Activated naive CD8-positive, alpha-beta T cell treated with anti-CD3 and anti-CD28 coated beads for 36 hours (primary cell): ENCODE results near the gene BBS2. TPM values are rescaled to one million over a fixed set of nuclear protein-coding genes. Genes with fewer than 3 reads are reported as not detected.
"Not testable (repeated sequence)": the region's sequence is repeated elsewhere in the genome, so short reads cannot be mapped to it uniquely, and the experiment has no call there.

Experiments used
- DNase-seq: peaks from one replicate; pipeline ENCODE4 v3.0.0; 2021
- H3K27ac Mint-ChIP-seq: one replicate; pipeline ENCODE4 v1.8.0; 2022; ENCODE audit warnings: mild to moderate bottlenecking, moderate library complexity, mixed read lengths
- H3K27me3 Mint-ChIP-seq: one replicate; pipeline ENCODE4 v1.8.0; 2022; ENCODE audit warnings: mild to moderate bottlenecking, mixed read lengths
- H3K36me3 Mint-ChIP-seq: one replicate; pipeline ENCODE4 v1.8.0; 2021; ENCODE audit warnings: mild to moderate bottlenecking, mixed read lengths
- H3K4me1 Mint-ChIP-seq: one replicate; pipeline ENCODE4 v1.8.0; 2021; ENCODE audit warnings: mixed read lengths
- H3K4me3 Mint-ChIP-seq: one replicate; pipeline ENCODE4 v1.8.0; 2022; ENCODE audit warnings: mild to moderate bottlenecking, moderate library complexity, mixed read lengths
- H3K9me3 Mint-ChIP-seq: one replicate; pipeline ENCODE4 v1.8.0; 2022; ENCODE audit warnings: mixed read lengths
- total RNA-seq, 2 experiments: library from RNA; stranded (reverse); gene quantifications; one replicate each; pipeline ENCODE4 v1.2.3, GENCODE V29; 2021

BBS2 gene
- total RNA-seq, 2 experiments from 2014 or later: 9.3 to 9.6 TPM

DNA sequence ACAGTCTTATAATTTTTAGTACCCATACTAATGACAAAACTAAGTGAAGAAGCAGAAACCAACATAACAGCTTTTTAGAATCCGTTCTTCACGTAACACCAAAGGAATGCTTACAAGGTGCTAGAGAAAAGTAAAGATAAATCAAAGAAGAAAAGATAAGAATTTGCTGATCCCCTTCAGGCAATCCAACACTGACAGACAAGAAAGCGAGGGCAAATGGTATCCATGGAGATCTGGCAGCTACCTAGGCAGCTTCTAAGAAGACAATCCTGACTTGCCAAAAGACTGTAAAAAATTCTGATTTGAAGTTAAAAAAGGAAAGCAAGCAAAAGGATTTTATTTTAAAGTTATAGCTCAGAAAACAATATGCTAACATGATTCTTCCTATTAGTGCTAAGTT, 14.6 kb downstream of the BBS2 start:
- Mint-ChIP-seq H3K9me3 (no peaks in the 10 kb centered on the region), H3K27ac (no peak overlapping the region), H3K36me3 (no peaks in the 10 kb centered on the region), H3K4me3 (no peak overlapping the region), H3K27me3 (no peaks in the 10 kb centered on the region), H3K4me1 (peaks cover 5% of the 10 kb centered on the region)
- DNase-seq: no peak

GRCh38 chr16:56493815-56494214, 26.0 kb downstream of the BBS2 start:
- Mint-ChIP-seq H3K4me1 (no peaks in the 10 kb centered on the region), H3K27ac (no peak overlapping the region), H3K36me3 (peaks cover 18% of the 10 kb centered on the region), H3K9me3 (no peaks in the 10 kb centered on the region), H3K4me3 (no peak overlapping the region), H3K27me3 (no peaks in the 10 kb centered on the region)
- DNase-seq: no peak

DNA sequence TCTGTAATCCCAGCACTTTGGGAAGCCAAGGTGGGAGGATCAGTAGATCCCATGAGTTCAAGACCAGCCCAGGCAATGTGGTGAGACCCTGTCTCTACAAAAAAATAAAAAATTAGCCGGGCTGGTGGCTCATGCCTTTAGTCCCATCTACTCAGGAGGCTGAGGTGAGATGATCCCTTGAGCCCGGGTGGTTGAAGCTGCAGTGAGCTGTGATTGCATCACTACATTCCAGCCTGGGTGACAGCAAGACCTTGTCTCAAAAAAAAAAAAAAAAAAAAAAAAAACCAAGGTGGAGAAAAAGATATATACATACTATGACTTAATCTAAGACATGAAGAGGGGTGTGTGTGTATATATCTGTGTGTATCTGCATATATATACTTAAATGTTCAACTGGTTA, 26.7 kb downstream of the BBS2 start:
- no peaks in the 10 kb centered on the region for H3K27me3 Mint-ChIP-seq
- no peak overlapping the region for H3K27ac Mint-ChIP-seq
- H3K4me1 Mint-ChIP-seq: no peaks in the 10 kb centered on the region
- no peak for DNase-seq
- H3K4me3 Mint-ChIP-seq: no peak overlapping the region
- H3K36me3 Mint-ChIP-seq: peaks cover 13% of the 10 kb centered on the region
- H3K9me3 Mint-ChIP-seq: no peaks in the 10 kb centered on the region

DNA sequence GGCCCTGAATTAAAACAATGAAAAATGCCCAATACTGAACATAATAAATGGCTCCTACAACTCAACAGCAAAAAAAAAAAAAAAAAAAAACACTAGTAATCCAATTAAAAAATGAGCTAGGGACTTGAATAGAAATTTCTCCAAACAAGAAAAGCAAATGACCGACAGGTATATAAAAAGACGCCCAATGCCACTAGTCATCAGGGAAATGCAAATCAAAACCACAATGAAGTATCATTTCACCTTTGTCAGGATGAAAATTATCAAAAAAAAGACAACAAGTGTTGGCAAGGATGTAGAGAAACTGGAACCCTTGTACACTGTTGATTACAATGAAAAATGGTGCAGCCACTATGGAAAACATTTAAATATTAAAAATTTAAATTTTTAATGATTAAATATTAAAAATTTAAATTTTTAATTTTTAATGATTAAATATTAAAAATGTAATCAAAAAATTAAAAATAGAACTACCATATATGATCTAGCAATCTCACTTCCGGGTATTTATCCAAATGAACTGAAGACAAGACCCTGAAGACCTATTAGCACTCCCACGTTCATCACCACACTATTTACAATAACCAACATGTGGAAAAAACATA, 28.1 kb downstream of the BBS2 start:
- Mint-ChIP-seq H3K4me3 (no peak overlapping the region), H3K27ac (no peak overlapping the region), H3K27me3 (no peaks in the 10 kb centered on the region), H3K4me1 (no peaks in the 10 kb centered on the region), H3K36me3 (peaks cover 9% of the 10 kb centered on the region), H3K9me3 (no peaks in the 10 kb centered on the region)
- no peak for DNase-seq

DNA sequence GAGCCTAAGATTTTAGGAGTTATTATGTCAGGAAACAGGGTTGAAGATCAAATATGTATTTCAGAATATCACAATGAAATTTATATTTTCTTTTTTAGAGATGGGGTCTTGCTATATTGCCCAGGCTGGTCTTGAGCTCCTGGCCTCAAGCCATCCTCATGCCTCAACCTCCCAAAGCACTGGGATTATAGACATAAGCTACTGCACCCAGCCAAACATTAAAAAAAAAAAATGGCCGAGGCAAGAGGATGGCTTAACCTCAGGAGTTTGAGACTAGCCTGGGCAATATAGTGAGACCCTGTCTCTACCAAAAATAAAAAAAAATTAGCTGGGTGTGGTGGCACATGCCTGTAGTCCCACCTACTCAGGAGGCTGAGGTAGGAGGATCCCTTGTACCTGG, 31.0 kb downstream of the BBS2 start:
- H3K36me3 Mint-ChIP-seq, H3K4me3 Mint-ChIP-seq, DNase-seq, H3K4me1 Mint-ChIP-seq, H3K27ac Mint-ChIP-seq, H3K27me3 Mint-ChIP-seq, H3K9me3 Mint-ChIP-seq: not testable (repeated sequence)

DNA sequence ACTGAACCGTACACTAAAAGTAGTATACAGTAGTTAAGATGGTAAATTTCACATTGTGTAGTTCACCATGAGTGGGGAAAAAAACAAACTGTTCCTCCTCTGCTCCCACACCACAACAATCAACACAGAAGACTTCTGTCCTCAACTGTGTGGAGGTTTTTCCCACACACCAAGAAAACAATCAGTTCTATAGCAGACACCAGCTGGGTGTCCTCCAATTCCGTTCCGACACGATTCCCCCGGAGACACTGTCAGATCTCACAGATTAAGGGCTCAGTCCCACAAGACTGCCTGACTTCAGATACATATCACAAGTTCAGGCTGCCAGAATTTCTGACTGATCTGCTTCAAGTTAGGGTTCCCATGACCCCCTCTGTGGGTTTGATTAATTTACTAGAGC, 31.8 kb downstream of the BBS2 start:
- Mint-ChIP-seq H3K4me3 (no peak overlapping the region), H3K27me3 (no peaks in the 10 kb centered on the region), H3K27ac (no peak overlapping the region), H3K36me3 (peaks cover 7% of the 10 kb centered on the region), H3K4me1 (no peaks in the 10 kb centered on the region), H3K9me3 (peaks cover 2% of the 10 kb centered on the region)
- no peak for DNase-seq

- no peak for DNase-seq
- H3K36me3 Mint-ChIP-seq: peaks cover 16% of the 10 kb centered on the region
- H3K4me3 Mint-ChIP-seq: no peak overlapping the region
- H3K27me3 Mint-ChIP-seq: no peaks in the 10 kb centered on the region
- H3K9me3 Mint-ChIP-seq: peaks cover 2% of the 10 kb centered on the region
- H3K4me1 Mint-ChIP-seq: peaks cover 23% of the 10 kb centered on the region
- no peak overlapping the region for H3K27ac Mint-ChIP-seq
Observed at GRCh38 chr16:56483394-56483793, 36.4 kb downstream of the BBS2 start.

- Mint-ChIP-seq H3K4me1 (peaks cover 26% of the 10 kb centered on the region), H3K9me3 (peaks cover 2% of the 10 kb centered on the region), H3K36me3 (peaks cover 19% of the 10 kb centered on the region), H3K27me3 (no peaks in the 10 kb centered on the region), H3K4me3 (no peak overlapping the region), H3K27ac (no peak overlapping the region)
- DNase-seq: no peak
Observed at GRCh38 chr16:56482683-56483236, 37.1 kb downstream of the BBS2 start.

GRCh38 chr16:56481468-56482122, 38.2 kb downstream of the BBS2 start:
- Mint-ChIP-seq H3K4me3 (no peak overlapping the region), H3K27me3 (no peaks in the 10 kb centered on the region), H3K9me3 (peaks cover 2% of the 10 kb centered on the region), H3K36me3 (peaks cover 30% of the 10 kb centered on the region), H3K27ac (no peak overlapping the region), H3K4me1 (peaks cover 38% of the 10 kb centered on the region)
- DNase-seq: no peak

DNA sequence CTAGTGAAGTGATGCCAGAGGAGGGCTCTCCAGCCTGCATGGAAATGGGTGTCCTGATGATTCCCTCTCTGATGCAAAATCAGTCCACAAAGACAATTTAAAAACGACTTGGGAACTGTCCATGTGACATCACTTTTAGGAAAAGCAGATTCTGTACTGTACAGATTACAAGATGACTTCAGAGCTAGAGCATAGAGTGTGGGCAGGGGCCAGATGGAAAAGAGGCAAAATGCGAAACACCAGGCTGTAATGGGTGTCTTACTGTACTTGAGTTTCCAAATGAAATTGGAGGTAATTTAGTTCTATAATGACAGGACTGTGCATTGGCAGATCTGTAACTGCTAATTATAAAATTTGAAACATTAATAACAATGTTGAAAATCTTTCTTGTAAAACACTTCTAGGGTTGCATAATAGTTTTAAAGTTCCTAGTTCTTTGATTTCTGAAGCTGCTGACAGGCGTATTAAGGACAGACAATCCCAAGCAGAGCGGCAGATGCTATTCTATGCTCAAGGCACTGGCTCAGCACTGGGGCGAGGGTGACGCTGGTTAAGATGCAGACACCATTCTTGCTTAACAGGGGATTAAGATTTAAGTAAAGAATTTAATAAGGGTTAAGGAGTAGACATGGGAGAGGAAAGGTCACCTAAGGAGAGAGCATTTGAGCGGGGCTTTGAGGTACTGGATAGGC, 38.9 kb downstream of the BBS2 start:
- Mint-ChIP-seq H3K27ac (peak overlapping the region; percentile 31), H3K36me3 (peaks cover 33% of the 10 kb centered on the region), H3K4me3 (no peak overlapping the region), H3K9me3 (no peaks in the 10 kb centered on the region), H3K4me1 (peaks cover 42% of the 10 kb centered on the region), H3K27me3 (no peaks in the 10 kb centered on the region)
- no peak for DNase-seq

- Mint-ChIP-seq H3K9me3 (no peaks in the 10 kb centered on the region), H3K4me3 (no peak overlapping the region), H3K4me1 (peaks cover 43% of the 10 kb centered on the region), H3K27ac (peak overlapping the region; percentile 84), H3K27me3 (no peaks in the 10 kb centered on the region), H3K36me3 (peaks cover 43% of the 10 kb centered on the region)
- DNase-seq: no peak
Observed at GRCh38 chr16:56479469-56479868, 40.4 kb downstream of the BBS2 start.

DNA sequence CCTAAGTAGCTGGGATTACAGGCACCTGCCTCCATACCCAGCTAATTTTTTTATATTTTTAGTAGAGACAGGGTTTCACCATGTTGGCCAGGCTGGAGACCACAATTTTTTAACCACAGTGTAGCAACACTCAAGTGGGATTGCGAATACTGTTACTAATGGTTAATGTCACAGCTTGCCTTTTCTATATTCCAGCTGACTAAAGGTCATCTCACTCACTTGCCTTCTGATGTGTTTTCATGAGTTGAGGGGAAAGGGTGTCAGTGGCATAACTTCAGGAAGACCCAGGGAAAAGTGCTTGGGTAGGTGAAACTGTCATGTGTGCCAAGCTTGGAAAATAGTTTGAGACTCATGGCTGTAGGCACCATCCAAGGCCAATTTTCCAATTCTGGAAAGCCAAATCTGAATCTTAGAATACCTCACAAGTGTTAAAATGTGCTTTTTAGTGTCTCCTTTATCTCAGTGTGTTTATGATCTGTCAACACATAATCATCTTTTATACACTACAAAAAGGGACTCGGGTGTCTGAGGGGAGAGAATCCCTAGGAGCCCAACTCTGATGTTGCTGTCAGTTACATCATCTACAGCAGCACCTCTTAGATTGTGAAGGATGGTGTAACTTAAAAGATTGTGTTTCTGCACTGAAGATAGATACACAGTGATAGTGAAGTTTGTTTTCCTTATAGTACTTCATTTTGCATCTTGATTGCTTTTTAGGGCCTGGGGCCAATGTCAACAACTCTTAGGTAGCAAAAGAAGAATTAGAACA, 41.4 kb downstream of the BBS2 start:
- H3K27ac Mint-ChIP-seq: peak overlapping the region; percentile 84
- DNase-seq: peak; percentile 13
- H3K36me3 Mint-ChIP-seq: peaks cover 42% of the 10 kb centered on the region
- H3K4me3 Mint-ChIP-seq: no peak overlapping the region
- H3K4me1 Mint-ChIP-seq: peaks cover 43% of the 10 kb centered on the region
- H3K27me3 Mint-ChIP-seq: no peaks in the 10 kb centered on the region
- H3K9me3 Mint-ChIP-seq: no peaks in the 10 kb centered on the region

DNA sequence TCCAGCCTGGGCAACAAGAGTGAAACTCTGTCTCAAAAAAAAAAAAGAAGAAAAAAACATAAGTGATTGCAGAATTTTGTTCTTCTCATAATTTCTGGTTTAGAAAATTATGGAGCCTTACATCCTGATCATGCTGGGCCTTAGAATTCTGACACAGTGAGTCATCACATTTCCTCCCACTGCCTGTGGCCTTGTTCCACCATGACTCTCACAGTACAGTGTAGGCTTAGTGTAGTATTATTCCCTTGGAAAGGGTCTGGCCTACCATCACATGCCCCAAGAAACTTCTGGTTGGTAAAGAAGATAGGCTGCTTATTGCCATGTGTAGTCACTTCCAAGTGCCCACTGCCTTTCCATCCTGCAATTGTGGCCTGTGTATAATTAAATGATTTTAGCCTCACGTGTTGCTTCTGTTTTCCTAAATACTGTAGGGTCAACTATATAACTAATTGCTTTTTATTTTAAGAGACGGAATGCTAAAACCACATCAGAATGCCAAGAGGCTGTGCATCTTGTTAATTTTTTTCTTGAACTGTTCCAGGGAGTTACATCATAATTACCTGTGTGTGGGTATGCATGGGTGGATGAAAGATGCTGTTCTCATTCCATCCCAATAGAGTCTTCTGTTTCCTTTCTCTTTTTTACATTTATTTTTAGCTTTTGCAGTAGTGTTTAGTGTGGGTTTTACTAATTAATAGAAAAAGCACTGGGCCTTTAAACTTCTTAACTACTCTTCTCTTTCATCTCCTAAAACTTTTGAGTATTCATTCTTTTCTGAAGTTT, 42.5 kb downstream of the BBS2 start:
- peak; percentile 16 for DNase-seq
- Mint-ChIP-seq H3K27ac (peak overlapping the region; percentile 92), H3K36me3 (peaks cover 42% of the 10 kb centered on the region), H3K4me3 (no peak overlapping the region), H3K9me3 (no peaks in the 10 kb centered on the region), H3K4me1 (peaks cover 43% of the 10 kb centered on the region), H3K27me3 (no peaks in the 10 kb centered on the region)

DNA sequence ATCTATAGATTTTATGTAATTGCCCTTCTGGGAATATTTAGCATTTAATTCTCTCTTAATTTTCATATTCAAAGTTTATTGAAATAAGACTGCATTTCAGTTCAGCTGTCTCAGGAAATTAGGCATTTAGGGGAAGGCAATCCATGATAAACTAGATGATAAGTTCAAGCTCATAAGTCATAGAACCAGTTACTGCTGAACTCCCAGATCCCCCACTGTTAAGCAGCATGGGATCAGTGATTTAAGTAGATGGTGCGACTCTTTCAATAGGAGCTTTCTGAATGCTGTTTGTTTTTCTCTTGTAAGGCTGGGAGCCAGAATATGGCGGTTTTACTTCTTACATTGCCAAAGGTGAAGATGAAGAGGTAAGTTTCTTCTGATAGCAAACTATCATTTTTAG, 44.6 kb downstream of the BBS2 start:
- peaks cover 32% of the 10 kb centered on the region for H3K4me1 Mint-ChIP-seq
- peaks cover 57% of the 10 kb centered on the region for H3K36me3 Mint-ChIP-seq
- DNase-seq: no peak
- no peak overlapping the region for H3K4me3 Mint-ChIP-seq
- H3K9me3 Mint-ChIP-seq: no peaks in the 10 kb centered on the region
- no peak overlapping the region for H3K27ac Mint-ChIP-seq
- H3K27me3 Mint-ChIP-seq: no peaks in the 10 kb centered on the region
